H1 (cell line): ENCODE results near the gene CCDC197. TPM values are rescaled to one million over a fixed set of nuclear protein-coding genes. Genes with fewer than 3 reads are reported as not detected.

Experiments used
- CTCF ChIA-PET: fragments of 300-600 bp; sonication (Branson Sonifier 250); formaldehyde crosslinking; loops from one replicate; lab custom pipeline; 2021; ENCODE audit not compliant: partially characterized antibody; lab: Charles Lee
- POLR2A ChIA-PET: fragments of 300-600 bp; sonication (Branson Sonifier 250); formaldehyde crosslinking; loops from one replicate; lab custom pipeline; 2021; ENCODE audit warnings: inconsistent platforms; ENCODE audit not compliant: partially characterized antibody; lab: Charles Lee
- DNase-seq, 2 experiments: peaks; one replicate each; pipeline versions ENCODE4 v3.0.0 to v3.0.0-alpha.2; 2010 to 2022; ENCODE audit warnings: low spot score in 2 of 2, low read depth in 1 of 2, mixed read lengths in 1 of 2
- FAIRE-seq: peaks from 2 replicates; lab custom pipeline; 2011; peaks lifted over from hg19 to GRCh38; lab: Jason Lieb, UNC
- H2AFZ ChIP-seq: 2 replicates; pipeline ENCODE4 v1.8.1; 2012; ENCODE audit warnings: low read length, inconsistent platforms
- H2AK5ac ChIP-seq: 2 replicates; pipeline ENCODE4 v1.6.1; 2013; ENCODE audit warnings: low read depth, low read length
- H2BK120ac ChIP-seq: replicated peaks from 2 replicates; pipeline ENCODE3; 2013; ENCODE audit warnings: low read depth, low read length, inconsistent platforms
- H2BK12ac ChIP-seq: 2 replicates; pipeline ENCODE4 v1.6.1; 2013; ENCODE audit warnings: low read depth, low read length
- H2BK15ac ChIP-seq: 2 replicates; pipeline ENCODE4 v1.6.1; 2013; ENCODE audit warnings: low read length
- H2BK20ac ChIP-seq: 2 replicates; pipeline ENCODE4 v1.6.1; 2013; ENCODE audit warnings: low read length
- H2BK5ac ChIP-seq: 2 replicates; pipeline ENCODE4 v1.6.1; 2013; ENCODE audit warnings: low read depth, low read length
- H3K14ac ChIP-seq: 2 replicates; pipeline ENCODE4 v1.6.1; 2013; ENCODE audit warnings: inconsistent platforms; ENCODE audit not compliant: insufficient read length
- H3K18ac ChIP-seq: 2 replicates; pipeline ENCODE4 v1.6.1; 2013; ENCODE audit warnings: low read length; ENCODE audit errors: extremely low read depth
- H3K23ac ChIP-seq: 2 replicates; pipeline ENCODE4 v1.6.1; 2013; ENCODE audit warnings: inconsistent platforms; ENCODE audit not compliant: insufficient read length
- H3K23me2 ChIP-seq: 2 replicates; pipeline ENCODE4 v1.6.1; 2013; ENCODE audit warnings: low read depth, low read length
- H3K27ac ChIP-seq: 2 replicates; pipeline ENCODE4 v1.6.1; 2011; ENCODE audit warnings: low read depth, low read length, inconsistent platforms
- H3K27me3 ChIP-seq, 4 experiments: replicated peaks in 1 of 4; 1 replicate in 1 of 4; 2 replicates in 3 of 4; pipeline versions ENCODE4 v1.6.1 to v1.8.1; 2011 to 2013; ENCODE audit warnings: low read length in 3 of 4, mild to moderate bottlenecking in 3 of 4, inconsistent platforms in 2 of 4, mixed read lengths in 2 of 4, moderate library complexity in 1 of 4; ENCODE audit not compliant: control insufficient read depth in 3 of 4, insufficient read depth in 3 of 4; ENCODE audit errors: extremely low read depth in 1 of 4
- H3K36me3 ChIP-seq, 4 experiments: 2 replicates each; pipeline versions ENCODE4 v1.6.1 to v1.8.1; 2011 to 2013; ENCODE audit warnings: mild to moderate bottlenecking in 4 of 4, low read length in 3 of 4, moderate library complexity in 2 of 4, control low read depth in 1 of 4, inconsistent platforms in 1 of 4; ENCODE audit not compliant: insufficient read depth in 4 of 4, control insufficient read depth in 2 of 4
- H3K4ac ChIP-seq: replicated peaks from 2 replicates; pipeline ENCODE3; 2013; ENCODE audit warnings: low read length, low read depth, mixed read lengths, inconsistent platforms; ENCODE audit not compliant: insufficient read length
- H3K4me1 ChIP-seq, 4 experiments: replicated peaks in 1 of 4; 1 replicate in 1 of 4; 2 replicates in 3 of 4; pipeline versions ENCODE4 v1.6.1 to v1.8.1; 2011 to 2013; ENCODE audit warnings: low read length in 3 of 4, inconsistent platforms in 2 of 4, mixed read lengths in 1 of 4; ENCODE audit not compliant: insufficient read depth in 4 of 4, control insufficient read depth in 3 of 4
- H3K4me2 ChIP-seq, 2 experiments: 2 replicates each; pipeline versions ENCODE4 v1.6.1 to v1.8.1; 2011 to 2013; ENCODE audit warnings: low read depth in 2 of 2, low read length in 2 of 2, control low read depth in 1 of 2, inconsistent platforms in 1 of 2, mild to moderate bottlenecking in 1 of 2; ENCODE audit not compliant: insufficient read depth in 1 of 2
- H3K4me3 ChIP-seq, 4 experiments: fragments of 200-600, 300-600 bp in 1 of 4; sonication (generic), shearing (Covaris generic), sonication (Bioruptor Twin) in 1 of 4; 2 replicates each; pipeline versions ENCODE4 v1.5.1 to v1.8.1; 2011 to 2016; ENCODE audit warnings: low read length in 4 of 4, low read depth in 3 of 4, control low read depth in 2 of 4, inconsistent platforms in 2 of 4, mild to moderate bottlenecking in 2 of 4, mixed read lengths in 1 of 4, moderate library complexity in 1 of 4; ENCODE audit not compliant: insufficient read depth in 2 of 4; ENCODE audit errors: extremely low read depth in 1 of 4
- H3K56ac ChIP-seq: replicated peaks from 2 replicates; pipeline ENCODE3; 2013; ENCODE audit warnings: low read depth, mild to moderate bottlenecking, mixed read lengths, low read length, inconsistent platforms; ENCODE audit not compliant: insufficient read length
- H3K79me1 ChIP-seq: 2 replicates; pipeline ENCODE4 v1.6.1; 2013; ENCODE audit warnings: low read depth, low read length, control low read depth
- H3K79me2 ChIP-seq, 2 experiments: 2 replicates each; pipeline versions ENCODE4 v1.6.1 to v1.8.1; 2012 to 2013; ENCODE audit warnings: low read length in 2 of 2, mild to moderate bottlenecking in 2 of 2, inconsistent platforms in 1 of 2; ENCODE audit not compliant: insufficient read depth in 2 of 2, control insufficient read depth in 1 of 2
- H3K9ac ChIP-seq, 4 experiments: replicated peaks in 1 of 4; 1 replicate in 1 of 4; 2 replicates in 3 of 4; pipeline versions ENCODE4 v1.6.1 to v1.8.1; 2011 to 2013; ENCODE audit warnings: low read depth in 3 of 4, low read length in 3 of 4, control low read depth in 2 of 4, mild to moderate bottlenecking in 2 of 4, moderate library complexity in 2 of 4, inconsistent platforms in 1 of 4; ENCODE audit errors: extremely low read depth in 1 of 4
- H3K9me3 ChIP-seq, 2 experiments: 2 replicates each; pipeline versions ENCODE4 v1.6.1 to v1.8.1; 2012 to 2013; ENCODE audit warnings: mild to moderate bottlenecking in 2 of 2, moderate library complexity in 2 of 2, control low read depth in 1 of 2, inconsistent platforms in 1 of 2, low read depth in 1 of 2, low read length in 1 of 2, mixed read lengths in 1 of 2; ENCODE audit not compliant: insufficient read depth in 2 of 2
- H4K20me1 ChIP-seq, 2 experiments: replicated peaks in 1 of 2; 2 replicates each; pipeline versions ENCODE3 to v1.8.1; 2011 to 2013; ENCODE audit warnings: inconsistent platforms in 2 of 2, low read length in 2 of 2, mild to moderate bottlenecking in 1 of 2; ENCODE audit not compliant: insufficient read depth in 2 of 2, control insufficient read depth in 1 of 2
- H4K5ac ChIP-seq: 2 replicates; pipeline ENCODE4 v1.6.1; 2013; ENCODE audit warnings: low read length, low read depth, mixed read lengths, inconsistent platforms; ENCODE audit not compliant: insufficient read length
- H4K8ac ChIP-seq: 2 replicates; pipeline ENCODE4 v1.8.0; 2013; ENCODE audit warnings: mild to moderate bottlenecking, moderate library complexity, low read length, inconsistent platforms; ENCODE audit not compliant: insufficient read depth; ENCODE audit errors: extremely low read depth
- H4K91ac ChIP-seq: replicated peaks from 2 replicates; pipeline ENCODE3; 2013; ENCODE audit warnings: low read length, mixed read lengths, inconsistent platforms; ENCODE audit not compliant: insufficient read length
- CBX5 ChIP-seq: fragments of 300-800, 300-1000 bp; sonication (generic); IDR thresholded peaks from 2 replicates; pipeline ENCODE4 v1.7.1; 2016; ENCODE audit warnings: antibody characterized with exemption, low read length, low read depth
- CBX8 ChIP-seq: fragments of 300-800, 300-1000 bp; sonication (generic); IDR thresholded peaks from 2 replicates; pipeline ENCODE4 v1.7.1; 2016; ENCODE audit warnings: low read depth, low read length, borderline replicate concordance
- CREB1 ChIP-seq: IDR thresholded peaks from 2 replicates; pipeline ENCODE4 v1.6.1; 2012; ENCODE audit warnings: inconsistent platforms
- EP300 ChIP-seq, 2 experiments: IDR thresholded peaks; 1 replicate in 1 of 2; 2 replicates in 1 of 2; pipeline ENCODE4 v1.6.1; 2011 to 2012; ENCODE audit warnings: low read depth in 2 of 2, low read length in 2 of 2, mild to moderate bottlenecking in 2 of 2, borderline replicate concordance in 1 of 2, inconsistent platforms in 1 of 2, moderate library complexity in 1 of 2
- GABPA ChIP-seq: IDR thresholded peaks from 2 replicates; pipeline ENCODE4 v1.6.1; 2011; ENCODE audit warnings: mild to moderate bottlenecking, low read length, moderate library complexity, borderline replicate concordance; ENCODE audit not compliant: insufficient read depth
- JUN ChIP-seq: IDR thresholded peaks from 2 replicates; pipeline ENCODE4 v1.6.1; 2011; ENCODE audit warnings: low read depth, mild to moderate bottlenecking, improper control_type of control experiment, low read length
- PHF8 ChIP-seq: fragments of 200-600 bp; sonication (generic); conservative IDR thresholded peaks from 2 replicates; pipeline ENCODE4 v1.7.1; 2012; ENCODE audit warnings: low read depth, mild to moderate bottlenecking, inconsistent platforms, low read length, moderate library complexity
- SP1 ChIP-seq: IDR thresholded peaks from 2 replicates; pipeline ENCODE4 v1.6.1; 2011; ENCODE audit warnings: low read depth, low read length
- SRF ChIP-seq: IDR thresholded peaks from 2 replicates; pipeline ENCODE4 v1.6.1; 2011; ENCODE audit warnings: mild to moderate bottlenecking, low read depth, low read length, moderate library complexity
- SUZ12 ChIP-seq: fragments of 200-600 bp; sonication (generic); IDR thresholded peaks from 2 replicates; pipeline ENCODE4 v1.6.1; 2012; ENCODE audit warnings: mild to moderate bottlenecking, inconsistent platforms, low read length, moderate library complexity, mixed read lengths
- YY1 ChIP-seq: IDR thresholded peaks from 2 replicates; pipeline ENCODE4 v1.6.1; 2011; ENCODE audit warnings: low read depth, mild to moderate bottlenecking, low read length
- WGBS, 2 experiments: shearing (Covaris generic) in 1 of 2; methylation state at CpG; one replicate each; pipeline versions ENCODE4 v1.1.6 to v1.1.7; 2013 to 2015; ENCODE audit warnings: low lambda C conversion rate in 2 of 2, mixed read lengths in 2 of 2, inconsistent platforms in 1 of 2, low coverage in 1 of 2, missing lambda C conversion rate in 1 of 2; ENCODE audit not compliant: insufficient replicate concordance in 2 of 2, insufficient coverage in 1 of 2, insufficient read length in 1 of 2; ENCODE audit errors: extremely low coverage in 1 of 2, missing lambda C conversion rate in 1 of 2; 5-methylcytosine and 5-hydroxymethylcytosine counted together
- polyA plus RNA-seq, 7 experiments: library from polyadenylated mRNA; depleted of rRNA in 3 of 7; stranded (reverse) in 5 of 7; unstranded in 2 of 7; fragments of >200 nt in 5 of 7; fragments of 200-250 nt in 2 of 7; gene quantifications; 1 replicate in 5 of 7; 2 replicates in 1 of 7; 4 replicates in 1 of 7; pipeline versions ENCODE4 v1.2.1 to v1.2.3, GENCODE V29; 2011 to 2013; ENCODE audit warnings: missing spikeins in 2 of 7, mixed read lengths in 2 of 7
- total RNA-seq: library from RNA; stranded (reverse); fragmentation: NEBNext Ultra II Directional; extraction: Animal tissue kit (Norgen Biotek cat#: 25700); gene quantifications from 2 replicates; pipeline ENCODE4 v1.2.1, GENCODE V29; 2021
- TF ChIP-seq, protein P1 (sequence below): IDR thresholded peaks from 2 replicates; pipeline ENCODE4 v1.6.1; 2011; ENCODE audit warnings: low read depth, mild to moderate bottlenecking, low read length; ENCODE audit not compliant: insufficient read depth
- TF ChIP-seq, protein P2 (sequence below): IDR thresholded peaks from 2 replicates; pipeline ENCODE4 v1.6.1; 2012; ENCODE audit warnings: inconsistent platforms

CCDC197 gene
- total and polyA plus RNA-seq, 2 of the 8 experiments (the other 6 are each of a cell fraction or from before 2014, with no cell fraction given), result not detected

DNA sequence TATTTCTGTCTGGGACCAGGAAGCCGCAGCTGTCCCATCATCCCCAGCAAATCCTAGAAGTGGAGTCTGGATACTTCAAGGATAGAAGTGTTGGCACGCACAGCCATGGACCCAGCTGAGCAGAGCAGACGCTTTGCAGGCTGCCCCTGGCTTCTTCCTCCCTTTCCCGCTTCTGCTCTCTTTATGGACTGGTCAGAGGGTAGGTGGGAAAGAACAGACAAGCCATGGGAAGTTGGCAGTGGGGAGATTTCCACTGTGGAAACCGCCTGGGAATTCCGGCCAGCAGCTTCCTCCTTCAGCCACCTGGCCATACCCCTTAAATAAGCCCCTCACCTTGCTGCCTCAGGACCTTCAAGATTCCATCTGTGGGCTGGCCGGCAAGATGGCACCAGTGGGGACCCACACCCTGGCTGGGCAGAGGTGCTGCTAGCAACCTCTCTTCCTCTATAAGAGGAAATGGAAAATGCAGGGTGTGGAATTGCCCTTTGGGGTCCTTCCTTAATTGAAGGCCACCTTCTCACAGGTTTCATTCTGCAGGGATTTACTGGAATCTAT, 49.7 kb downstream of the CCDC197 start:
- no peak for DNase-seq
- Histone ChIP-seq H2BK12ac (no peak overlapping the region), H3K4me3 (no peak overlapping the region), H4K8ac (no peak overlapping the region), H3K4me2 (no peak overlapping the region), H2AFZ (no peak overlapping the region), H3K36me3 (peaks cover 19 to 65% (median 36%) of the 10 kb centered on the region in 4 experiments), H4K91ac (no peak overlapping the region), H3K23ac (no peak overlapping the region), H3K4ac (no peak overlapping the region), H3K27ac (no peak overlapping the region), H2BK5ac (no peak overlapping the region), H2BK120ac (no peak overlapping the region), H2AK5ac (no peak overlapping the region), H3K9me3 (no peaks in the 10 kb centered on the region), H3K23me2 (no peaks in the 10 kb centered on the region), H2BK20ac (no peak overlapping the region), H4K5ac (no peak overlapping the region), H4K20me1 (peaks cover 0 to 5% of the 10 kb centered on the region in 2 experiments), H3K9ac (no peak overlapping the region), H3K14ac (no peak overlapping the region), H3K4me1 (no peaks in the 10 kb centered on the region), H3K79me2 (no peaks in the 10 kb centered on the region), H3K79me1 (no peaks in the 10 kb centered on the region), H2BK15ac (no peak overlapping the region), H3K27me3 (no peaks in the 10 kb centered on the region), H3K18ac (no peak overlapping the region), H3K56ac (no peak overlapping the region)
- no peak for FAIRE-seq
- CTCF ChIA-PET, result interaction anchor here (0.5 to 9.0 kb wide), 6 partner anchors 10 to 324 kb away, joined by 3 to 105 read pairs (median 4); no protein-coding TSS in a partner anchor
- 85% methylated on average over 6 of the region's 7 CpGs; no CpG with 5 or more reads in 1 of the 2 experiments for WGBS, 2 experiments
- POLR2A ChIA-PET, result interaction anchor here (0.8 kb wide), 1 partner anchor 12 kb away, joined by 3 read pairs; no protein-coding TSS in a partner anchor
- TF ChIP-seq PHF8 (no peak), CREB1 (no peak), CBX8 (no peak), EP300 (IDR thresholded peaks at IDR 0.05; ENCODE audit: borderline replicate concordance in 1 of 2, low read depth in 2 of 2, low read length in 2 of 2) (no peak), GABPA (no peak), SP1 (no peak), JUN (no peak), CBX5 (no peak), SRF (no peak), YY1 (no peak), SUZ12 (no peak)
- TF ChIP-seq, protein P1, sequence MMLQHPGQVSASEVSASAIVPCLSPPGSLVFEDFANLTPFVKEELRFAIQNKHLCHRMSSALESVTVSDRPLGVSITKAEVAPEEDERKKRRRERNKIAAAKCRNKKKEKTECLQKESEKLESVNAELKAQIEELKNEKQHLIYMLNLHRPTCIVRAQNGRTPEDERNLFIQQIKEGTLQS, result no peak
- TF ChIP-seq, protein P2, sequence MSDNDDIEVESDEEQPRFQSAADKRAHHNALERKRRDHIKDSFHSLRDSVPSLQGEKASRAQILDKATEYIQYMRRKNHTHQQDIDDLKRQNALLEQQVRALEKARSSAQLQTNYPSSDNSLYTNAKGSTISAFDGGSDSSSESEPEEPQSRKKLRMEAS, result no peak
